HepG2 (cell line): Measurements from ENCODE around the gene MCM3. TPM values are rescaled to one million over a fixed set of nuclear protein-coding genes. Genes with fewer than 3 reads are reported as not detected.

Source experiments
- CBX5 ChIP-seq: sonication (generic); formaldehyde crosslinking; IDR thresholded peaks from 2 replicates; pipeline ENCODE4 v1.4.0; 2020; ENCODE audit warnings: missing genetic modification reagents, borderline replicate concordance
- DR1 ChIP-seq: sonication (generic); formaldehyde crosslinking; IDR thresholded peaks from 2 replicates; pipeline ENCODE4 v1.8.0; 2021; ENCODE audit warnings: mild to moderate bottlenecking, missing genetic modification reagents, inconsistent platforms
- E2F5 ChIP-seq: sonication (generic); formaldehyde crosslinking; conservative IDR thresholded peaks from 2 replicates; pipeline ENCODE4 v1.4.0; 2020; ENCODE audit warnings: missing genetic modification reagents
- ESRRA ChIP-seq: sonication (generic); formaldehyde crosslinking; IDR thresholded peaks from 2 replicates; pipeline ENCODE4 v1.5.1; 2020; ENCODE audit warnings: mild to moderate bottlenecking, low read depth, missing genetic modification reagents
- ETV6 ChIP-seq: sonication (generic); formaldehyde crosslinking; conservative IDR thresholded peaks from 2 replicates; pipeline ENCODE4 v1.4.0; 2020; ENCODE audit warnings: missing genetic modification reagents
- HMG20A ChIP-seq: IDR thresholded peaks from 2 replicates; pipeline ENCODE4 v1.6.1; 2016; ENCODE audit warnings: borderline replicate concordance
- HMG20B ChIP-seq: conservative IDR thresholded peaks from 2 replicates; pipeline ENCODE4 v1.6.1; 2016; ENCODE audit warnings: missing genetic modification reagents, missing compliant biosample characterization
- HNF1B ChIP-seq: sonication (generic); formaldehyde crosslinking; IDR thresholded peaks from 2 replicates; pipeline ENCODE4 v1.5.1; 2020; ENCODE audit warnings: mild to moderate bottlenecking, moderate library complexity, missing genetic modification reagents
- HNRNPK ChIP-seq: fragments of 200-400 bp; formaldehyde crosslinking; IDR thresholded peaks from 2 replicates; pipeline ENCODE4 v1.6.1; 2018; ENCODE audit warnings: low read length, low read depth, moderate library complexity, mild to moderate bottlenecking; ENCODE audit not compliant: poor library complexity, severe bottlenecking
- HOXD1 ChIP-seq: sonication (generic); formaldehyde crosslinking; IDR thresholded peaks from 2 replicates; pipeline ENCODE4 v1.5.0; 2020; ENCODE audit warnings: missing genetic modification reagents
- ISX ChIP-seq: sonication (generic); formaldehyde crosslinking; conservative IDR thresholded peaks from 2 replicates; pipeline ENCODE4 v1.5.0; 2020; ENCODE audit warnings: missing genetic modification reagents
- MAFK ChIP-seq, 2 experiments: IDR thresholded peaks in 1 of 2; conservative IDR thresholded peaks in 1 of 2; 2 replicates each; pipeline ENCODE4 v1.6.1; 2011; ENCODE audit warnings: improper control_type of control experiment in 2 of 2, low read length in 2 of 2
- MBNL3 ChIP-seq: fragments of 250-450 bp; sonication (Bioruptor Pico); conservative IDR thresholded peaks from 2 replicates; pipeline ENCODE4 v1.8.0; 2022; ENCODE audit warnings: mild to moderate bottlenecking, inconsistent platforms
- MYNN ChIP-seq: sonication (generic); formaldehyde crosslinking; IDR thresholded peaks from 2 replicates; pipeline ENCODE4 v1.4.0; 2020; ENCODE audit warnings: mild to moderate bottlenecking, low read depth, missing genetic modification reagents
- POLR2A ChIP-seq, 2 experiments: IDR thresholded peaks; 2 replicates each; pipeline ENCODE4 v1.6.1; 2011; ENCODE audit warnings: low read depth in 2 of 2, low read length in 2 of 2, mild to moderate bottlenecking in 1 of 2, moderate library complexity in 1 of 2; ENCODE audit not compliant: insufficient read depth in 1 of 2
- SOX13 ChIP-seq, 3 experiments: fragments of 450-650 bp in 1 of 3; sonication (generic) in 1 of 3; formaldehyde crosslinking in 1 of 3; IDR thresholded peaks in 2 of 3; conservative IDR thresholded peaks in 1 of 3; 2 replicates each; pipeline versions ENCODE4 v1.5.0 to v1.6.1; 2016 to 2020; ENCODE audit warnings: antibody characterized with exemption in 1 of 3, mild to moderate bottlenecking in 1 of 3, missing compliant biosample characterization in 1 of 3, missing genetic modification reagents in 1 of 3, moderate library complexity in 1 of 3
- UBTF ChIP-seq: sonication (generic); formaldehyde crosslinking; IDR thresholded peaks from 2 replicates; pipeline ENCODE4 v1.4.0; 2020; ENCODE audit warnings: mild to moderate bottlenecking, missing genetic modification reagents
- WIZ ChIP-seq: sonication (generic); formaldehyde crosslinking; IDR thresholded peaks from 2 replicates; pipeline ENCODE4 v1.5.1; 2020; ENCODE audit warnings: mild to moderate bottlenecking, missing genetic modification reagents
- ZBTB25 ChIP-seq: IDR thresholded peaks from 2 replicates; pipeline ENCODE4 v1.6.1; 2018; ENCODE audit warnings: missing genetic modification reagents
- ZNF160 ChIP-seq: sonication (generic); formaldehyde crosslinking; IDR thresholded peaks from 2 replicates; pipeline ENCODE4 v1.8.0; 2022; ENCODE audit warnings: mild to moderate bottlenecking, inconsistent platforms, missing genetic modification reagents
- ZNF224 ChIP-seq: sonication (generic); formaldehyde crosslinking; IDR thresholded peaks from 2 replicates; pipeline ENCODE4 v1.5.0; 2020; ENCODE audit warnings: mild to moderate bottlenecking, missing genetic modification reagents
- ZNF30 ChIP-seq: sonication (generic); formaldehyde crosslinking; IDR thresholded peaks from 2 replicates; pipeline ENCODE4 v1.5.0; 2020; ENCODE audit warnings: mild to moderate bottlenecking, missing genetic modification reagents
- ZNF333 ChIP-seq: sonication (generic); formaldehyde crosslinking; IDR thresholded peaks from 2 replicates; pipeline ENCODE4 v1.4.0; 2020; ENCODE audit warnings: mild to moderate bottlenecking, missing genetic modification reagents, borderline replicate concordance
- polyA plus RNA-seq, 8 experiments: library from polyadenylated mRNA; depleted of rRNA in 3 of 8; stranded (reverse) in 7 of 8; unstranded in 1 of 8; fragments of >200 nt; fragmentation: Illumina TruSeq in 4 of 8; extraction: Trizol in 4 of 8; gene quantifications; 2 replicates each; pipeline versions ENCODE4 v1.2.1 to v1.2.3, GENCODE V29; 2011 to 2016; ENCODE audit warnings: low read depth in 4 of 8, missing spikeins in 1 of 8, mixed read lengths in 1 of 8; ENCODE audit not compliant: insufficient read depth in 1 of 8
- total RNA-seq, 5 experiments: library from RNA; depleted of rRNA; stranded (reverse); fragments of >200 nt; fragmentation: Illumina TruSeq; extraction: Trizol; gene quantifications; 2 replicates each; pipeline ENCODE4 v1.2.3, GENCODE V29; 2016; ENCODE audit warnings: low read depth in 1 of 5

The MCM3 gene
- total and polyA plus RNA-seq, 2 of the 13 experiments (the other 11 are each of a cell fraction or from before 2014, with no cell fraction given) = 164 to 288 TPM

- peak; percentile 66; the same call in 1 of the 2 replicates for TF ChIP-seq HOXD1 (CRISPR knock-in tag)
- TF ChIP-seq ESRRA (CRISPR knock-in tag) = no peak
- TF ChIP-seq SOX13 (IDR thresholded peaks at IDR 0.05) = peak; percentile 97
- peak in 1 of 2 experiments; percentile 99; a peak in 2 of 4 replicates for TF ChIP-seq SOX13 (CRISPR knock-in tag; conservative IDR thresholded peaks at IDR 0.05 in 1 of 2, IDR thresholded peaks at IDR 0.05 in 1 of 2)
- 0 out of 2 replicates have a peak, but pooled peaks have one; percentile 37 for TF ChIP-seq WIZ (CRISPR knock-in tag)
- no peak; the same call in 1 of the 2 replicates for TF ChIP-seq MYNN (CRISPR knock-in tag)
- TF ChIP-seq E2F5 = no peak
- TF ChIP-seq ISX (CRISPR knock-in tag) = no peak
- TF ChIP-seq ZNF30 (CRISPR knock-in tag) = no peak
- TF ChIP-seq POLR2A (IDR thresholded peaks at IDR 0.05; ENCODE audit: insufficient read depth in 1 of 2, low read depth in 2 of 2, low read length in 2 of 2) = peak; percentile 37 to 49; a peak in 3 of 4 replicates
- TF ChIP-seq HMG20A = peak; percentile 76; the same call in 1 of the 2 replicates
- TF ChIP-seq MAFK (conservative IDR thresholded peaks at IDR 0.05 in 1 of 2, IDR thresholded peaks at IDR 0.05 in 1 of 2; ENCODE audit: low read length in 2 of 2) = 0 out of 4 replicates have a peak, but pooled peaks of 1 of the 2 experiments have one; percentile 17
- TF ChIP-seq MBNL3 (CRISPR knock-in tag) = no peak
- peak; percentile 19; the same call in 1 of the 2 replicates for TF ChIP-seq DR1
- TF ChIP-seq ZNF160 (CRISPR knock-in tag) = 0 out of 2 replicates have a peak, but pooled peaks have one; percentile 23
- peak; percentile 78 for TF ChIP-seq HMG20B (CRISPR knock-in tag)
- no peak for TF ChIP-seq ETV6 (CRISPR knock-in tag)
- TF ChIP-seq ZBTB25 (CRISPR knock-in tag) = no peak; the same call in 1 of the 2 replicates
- no peak for TF ChIP-seq ZNF333 (CRISPR knock-in tag)
- peak; percentile 61; the same call in 1 of the 2 replicates for TF ChIP-seq ZNF224 (CRISPR knock-in tag)
- peak; percentile 77; the same call in 1 of the 2 replicates for TF ChIP-seq HNF1B
- no peak; the same call in 1 of the 2 replicates for TF ChIP-seq UBTF (CRISPR knock-in tag)
- TF ChIP-seq HNRNPK = no peak
- TF ChIP-seq CBX5 (CRISPR knock-in tag) = peak; percentile 70; the same call in 1 of the 2 replicates
Observed at GRCh38 chr6:52325695-52326471, 41.3 kb upstream of the MCM3 start (continued).
